ENCODE data around the gene SLC25A11.

SLC25A11 gene

GRCh38 chr17:4893272-4893671 is 46.6 kb downstream of the SLC25A11 start:
- DNase-seq: no peak

DNA sequence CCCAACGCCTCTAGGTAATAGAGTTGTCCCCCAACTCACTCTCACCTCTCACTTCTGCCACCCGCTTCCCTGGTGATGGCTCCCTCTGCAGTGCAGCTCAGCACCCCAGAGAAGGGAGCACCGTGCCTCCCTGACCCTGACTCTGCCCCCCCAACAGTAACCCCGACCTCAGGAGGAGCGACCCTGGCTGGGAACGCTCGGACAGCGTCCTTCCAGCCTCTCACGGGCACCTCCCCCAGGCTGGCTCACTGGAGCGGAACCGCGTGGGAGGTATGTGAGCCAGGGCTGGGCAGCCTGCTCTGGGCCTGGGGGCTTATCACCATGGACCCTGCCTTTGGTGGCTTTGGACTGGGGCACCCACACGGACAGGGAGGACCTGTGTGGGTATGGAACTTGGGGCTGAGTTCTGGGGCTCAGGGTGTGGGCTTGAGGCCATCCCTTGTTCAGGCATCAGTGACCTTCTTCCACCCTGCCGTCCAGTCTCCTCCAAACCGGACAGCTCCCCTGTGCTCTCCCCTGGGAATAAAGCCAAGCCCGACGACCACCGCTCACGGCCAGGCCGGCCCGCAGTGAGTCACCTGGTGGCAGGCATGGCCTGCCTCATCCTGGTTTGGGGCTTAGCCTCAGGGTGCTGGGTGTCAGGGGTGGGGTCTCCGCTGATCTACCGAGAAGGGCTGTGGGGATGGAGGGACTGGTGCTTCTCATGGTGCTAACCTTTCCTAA is 47.2 kb downstream of the SLC25A11 start:
- no peak for DNase-seq

GRCh38 chr17:4891411-4892410 is 48.1 kb downstream of the SLC25A11 start:
- DNase-seq: no peak

DNA sequence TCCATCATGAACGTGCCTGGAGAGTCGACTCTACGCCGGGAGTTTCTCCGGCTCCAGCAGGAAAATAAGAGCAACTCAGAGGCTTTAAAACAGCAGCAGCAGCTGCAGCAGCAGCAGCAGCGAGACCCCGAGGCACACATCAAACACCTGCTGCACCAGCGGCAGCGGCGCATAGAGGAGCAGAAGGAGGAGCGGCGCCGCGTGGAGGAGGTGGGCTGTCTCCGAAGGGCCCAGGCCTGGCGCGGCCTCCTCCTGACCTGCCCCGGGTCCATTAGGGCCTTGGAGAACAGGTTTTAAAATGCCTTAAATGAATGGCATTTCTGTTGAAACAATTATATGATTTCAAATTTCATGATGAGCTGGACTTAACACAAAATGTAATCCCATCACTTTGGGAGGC is 52.3 kb downstream of the SLC25A11 start:
- no peak for DNase-seq
